ENCODE measurements around the gene RIT1. TPM values are rescaled to one million over a fixed set of nuclear protein-coding genes. Genes with fewer than 3 reads are reported as not detected.

The RIT1 gene
- total and polyA plus RNA-seq, 2 of the 8 experiments (the other 6 are each of a cell fraction or from before 2014, with no cell fraction given), result 25.3 to 26.8 TPM

GRCh38 chr1:155900161-155900560 is 11.0 kb downstream of the RIT1 start:
- Histone ChIP-seq H3K4me2 (ENCODE audit: insufficient read depth in 1 of 2, low read depth in 2 of 2, low read length in 2 of 2) (no peak overlapping the region), H3K4ac (replicated peaks; ENCODE audit: insufficient read length, low read depth, low read length) (no peak overlapping the region), H3K18ac (ENCODE audit: extremely low read depth, low read length) (no peak overlapping the region), H4K8ac (ENCODE audit: extremely low read depth, insufficient read depth, low read length) (no peak overlapping the region), H2BK12ac (ENCODE audit: low read depth, low read length) (no peak overlapping the region), H3K9ac (replicated peaks in 1 of 4; ENCODE audit: extremely low read depth in 1 of 4, low read depth in 3 of 4, low read length in 3 of 4) (no peak overlapping the region), H3K9me3 (ENCODE audit: insufficient read depth in 2 of 2, low read depth in 1 of 2, low read length in 1 of 2) (no peaks in the 10 kb centered on the region), H3K4me1 (replicated peaks in 1 of 4; ENCODE audit: control insufficient read depth in 3 of 4, insufficient read depth in 4 of 4, low read length in 3 of 4) (no peaks in the 10 kb centered on the region), H3K79me2 (ENCODE audit: control insufficient read depth in 1 of 2, insufficient read depth in 2 of 2, low read length in 2 of 2) (no peaks in the 10 kb centered on the region), H2BK20ac (ENCODE audit: low read length) (no peak overlapping the region), H4K91ac (replicated peaks; ENCODE audit: insufficient read length, low read length) (no peak overlapping the region), H2BK5ac (ENCODE audit: low read depth, low read length) (no peak overlapping the region), H2BK15ac (ENCODE audit: low read length) (no peak overlapping the region), H3K23ac (ENCODE audit: insufficient read length) (no peak overlapping the region), H3K27me3 (replicated peaks in 1 of 4; ENCODE audit: control insufficient read depth in 3 of 4, extremely low read depth in 1 of 4, insufficient read depth in 3 of 4, low read length in 3 of 4) (no peaks in the 10 kb centered on the region), H3K14ac (ENCODE audit: insufficient read length) (no peak overlapping the region), H3K79me1 (ENCODE audit: low read depth, low read length) (no peaks in the 10 kb centered on the region), H4K5ac (ENCODE audit: insufficient read length, low read depth, low read length) (no peak overlapping the region), H3K56ac (replicated peaks; ENCODE audit: insufficient read length, low read depth, low read length) (no peak overlapping the region), H3K36me3 (ENCODE audit: control insufficient read depth in 2 of 4, insufficient read depth in 4 of 4, low read length in 3 of 4) (peaks cover 18 to 62% (median 38%) of the 10 kb centered on the region in 4 experiments), H2BK120ac (replicated peaks; ENCODE audit: low read depth, low read length) (no peak overlapping the region), H2AFZ (ENCODE audit: low read length) (no peak overlapping the region), H2AK5ac (ENCODE audit: low read depth, low read length) (no peak overlapping the region), H4K20me1 (replicated peaks in 1 of 2; ENCODE audit: control insufficient read depth in 1 of 2, insufficient read depth in 2 of 2, low read length in 2 of 2) (no peaks in the 10 kb centered on the region), H3K23me2 (ENCODE audit: low read depth, low read length) (no peaks in the 10 kb centered on the region), H3K4me3 (ENCODE audit: extremely low read depth in 1 of 4, insufficient read depth in 2 of 4, low read depth in 3 of 4, low read length in 4 of 4) (no peak overlapping the region), H3K27ac (ENCODE audit: low read depth, low read length) (no peak overlapping the region)
- FAIRE-seq (no peak), DNase-seq (ENCODE audit: low read depth in 1 of 2, low spot score in 2 of 2) (no peak)
- POLR2A ChIA-PET (ENCODE audit: partially characterized antibody), result interaction anchor here (0.6 to 1.3 kb wide), 3 partner anchors 14 to 110 kb away, joined by 3 to 4 read pairs (median 4); no protein-coding TSS in a partner anchor
- CTCF ChIA-PET (ENCODE audit: partially characterized antibody), result interaction anchor here (0.6 kb wide), 1 partner anchor 44 kb away, joined by 3 read pairs; no protein-coding TSS in a partner anchor
- 88% methylated on average over 4 of the region's 4 CpGs; no CpG with 5 or more reads in 1 of the 2 experiments for WGBS, 2 experiments (ENCODE audit: extremely low coverage in 1 of 2, insufficient coverage in 1 of 2, insufficient read length in 1 of 2, insufficient replicate concordance in 2 of 2, low coverage in 1 of 2, low lambda C conversion rate in 2 of 2, missing lambda C conversion rate in 1 of 2)
